GM21737 (cell line): ENCODE data around the gene ABTB1.

Source experiments
- ATAC-seq: cut with Tn5 transposase; IDR thresholded peaks from one replicate; pipeline ENCODE4 v1.9.1; 2021; ENCODE audit warnings: mild to moderate bottlenecking, moderate library complexity; ENCODE audit not compliant: unreplicated experiment

ABTB1 gene

DNA sequence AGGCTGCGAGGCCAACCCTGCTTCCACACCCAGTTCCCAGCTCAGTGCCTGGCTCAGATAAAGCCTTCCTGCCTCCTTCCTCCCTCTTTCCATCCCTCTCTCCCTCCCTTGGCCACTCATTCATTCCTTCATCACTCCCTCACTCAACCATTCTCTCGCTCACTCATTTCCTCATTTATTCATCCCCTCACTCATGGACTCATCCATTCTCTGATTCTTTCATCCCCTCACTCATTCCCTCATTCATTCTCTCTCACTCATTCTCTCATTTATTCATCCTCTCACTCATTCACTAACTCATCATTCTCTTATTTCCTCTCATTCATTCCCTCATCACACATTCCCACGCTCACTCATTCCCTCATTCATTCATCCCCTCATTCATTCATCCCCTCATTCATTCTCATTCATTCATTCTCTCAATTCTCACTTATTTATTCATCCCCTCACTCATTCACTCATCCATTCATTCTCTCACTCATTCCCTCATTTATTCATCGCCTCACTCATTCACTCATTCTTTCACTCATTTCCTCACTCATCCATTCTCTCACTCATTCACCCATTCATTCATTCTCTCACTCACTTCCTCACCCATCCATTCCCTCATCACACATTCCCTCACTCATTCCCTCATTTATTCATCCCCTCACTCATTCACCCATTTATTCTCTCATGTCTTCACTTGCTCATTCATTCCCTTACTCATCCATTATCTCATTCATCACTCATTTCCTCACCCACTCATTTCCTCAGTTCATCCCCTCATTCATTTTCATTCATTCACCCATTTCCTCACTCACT, 13.2 kb downstream of the ABTB1 start:
- ATAC-seq = no peak

DNA sequence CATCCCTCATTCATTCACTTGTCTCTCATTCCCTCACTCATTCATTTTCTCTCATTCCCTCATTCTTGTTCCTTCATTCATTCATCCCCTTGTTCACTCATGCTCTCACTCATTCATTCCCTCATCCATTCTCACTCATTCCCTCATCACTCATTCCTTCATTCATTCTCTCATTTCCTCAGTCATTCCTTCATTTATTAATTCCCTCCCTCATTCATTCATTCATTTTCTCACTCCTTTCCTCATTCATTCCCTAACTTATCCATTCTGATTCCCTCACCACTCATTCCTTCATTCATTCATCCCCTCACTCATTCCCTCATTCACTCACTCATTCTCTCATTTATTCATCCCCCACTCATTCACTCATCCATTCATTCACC, 13.8 kb downstream of the ABTB1 start:
- no peak for ATAC-seq

DNA sequence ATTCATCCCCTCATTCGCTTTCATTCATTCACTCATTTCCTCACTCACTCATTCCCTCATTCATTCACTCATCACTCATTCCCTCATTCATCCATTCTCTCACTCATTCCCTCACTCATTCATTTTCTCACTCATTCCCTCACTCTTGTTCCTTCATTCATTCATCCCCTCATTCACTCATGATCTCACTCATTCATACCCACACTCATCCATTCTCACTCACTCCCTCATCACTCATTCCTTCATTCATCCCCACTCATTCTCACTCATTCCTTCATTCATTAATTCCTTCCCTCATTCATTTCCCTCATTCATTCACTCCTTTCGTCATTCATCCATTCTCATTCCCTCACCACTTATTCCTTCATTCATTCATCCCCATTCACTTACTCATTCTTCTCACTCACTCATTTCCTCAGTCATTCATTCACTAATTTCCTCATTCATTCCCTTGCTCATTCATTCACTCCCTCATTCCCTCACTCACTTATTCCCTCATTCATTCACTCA, 14.5 kb downstream of the ABTB1 start:
- ATAC-seq = no peak

DNA sequence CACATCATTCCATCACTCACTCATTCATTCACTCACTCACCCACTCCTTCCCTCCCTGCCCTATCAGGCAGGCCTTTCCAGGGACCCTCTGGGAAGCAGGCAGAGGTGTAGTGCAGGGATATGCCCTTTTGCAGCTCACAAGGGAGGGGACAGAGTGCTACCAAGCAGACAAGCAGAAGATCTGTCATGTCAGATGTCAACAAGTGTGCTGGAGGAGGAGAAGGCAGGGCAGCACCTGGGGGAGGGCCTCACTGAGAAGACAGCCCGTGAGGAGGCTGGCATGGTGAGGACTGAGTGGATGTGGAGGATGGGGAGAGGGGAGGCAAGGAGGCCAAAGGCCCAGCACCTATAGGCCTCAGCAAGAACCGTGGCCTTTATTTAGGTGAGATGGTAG, 15.3 kb downstream of the ABTB1 start:
- ATAC-seq = no peak

DNA sequence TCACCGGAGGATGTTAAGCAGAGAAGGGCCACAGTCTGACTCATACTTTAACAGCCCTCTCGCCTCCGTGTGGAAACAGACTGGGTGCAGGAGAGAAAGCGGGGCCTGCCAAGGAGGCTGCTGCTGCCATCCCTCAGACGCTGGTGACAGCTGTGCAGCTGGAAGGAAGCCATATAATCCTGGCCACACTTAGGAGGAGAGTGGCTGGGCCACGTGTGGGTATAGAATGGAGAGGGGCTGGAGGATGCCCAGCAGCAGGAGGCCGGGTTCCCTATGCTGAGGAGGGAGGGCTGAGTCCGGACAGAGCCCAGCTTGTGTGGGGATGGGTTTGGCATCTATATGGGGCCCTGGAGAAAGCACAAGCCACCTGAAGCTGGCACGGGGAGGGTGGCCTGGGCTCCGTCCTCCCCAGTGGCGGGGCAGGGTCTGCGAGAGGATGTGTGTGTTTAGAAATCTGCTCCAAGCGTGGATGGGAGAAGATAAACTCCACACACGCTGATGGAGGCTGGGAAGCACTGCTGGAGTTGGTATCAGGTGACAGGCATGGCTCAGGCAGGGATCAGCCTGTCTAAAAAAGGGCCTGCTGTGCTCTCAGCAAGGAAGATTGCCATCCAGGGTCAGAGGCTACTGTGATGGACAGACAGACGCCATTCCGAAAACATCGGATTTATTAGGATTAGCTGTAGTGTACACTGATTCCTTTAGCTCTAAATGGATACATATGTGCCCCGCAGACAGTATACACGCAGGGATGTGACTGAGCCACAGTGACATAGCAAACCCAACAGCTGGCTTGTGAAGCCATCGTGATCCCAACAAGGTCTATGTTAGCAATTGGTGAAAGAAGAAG, 15.9 kb downstream of the ABTB1 start:
- ATAC-seq = no peak

DNA sequence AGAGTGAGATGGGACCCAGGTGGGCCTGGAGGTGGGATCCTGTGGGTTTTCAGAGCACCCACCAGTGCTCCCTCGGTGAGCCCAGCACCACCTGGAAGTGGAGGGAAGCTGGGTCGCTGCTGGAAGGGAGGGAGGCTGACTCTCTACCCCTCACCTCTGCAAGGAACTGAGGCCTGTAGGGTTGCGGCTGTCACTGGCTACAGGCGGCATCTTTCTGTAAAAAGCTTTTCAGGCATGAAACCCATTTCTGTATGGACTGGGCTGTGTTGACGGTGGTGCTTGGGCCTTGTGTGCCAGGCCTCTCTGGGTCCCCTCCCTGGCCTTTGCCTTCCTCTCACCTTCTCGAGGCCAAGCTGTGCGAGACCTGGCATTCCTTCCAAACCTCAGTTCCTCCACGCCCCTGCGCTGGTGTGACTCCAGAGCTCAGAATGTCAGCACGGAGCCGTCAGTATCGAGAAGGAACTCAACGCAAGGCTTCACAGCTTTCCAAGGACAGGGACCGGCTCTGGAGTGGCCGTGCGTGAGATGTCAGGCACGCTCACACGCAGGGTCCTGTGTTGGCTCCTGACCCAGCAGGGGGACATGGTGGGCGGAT, 16.6 kb downstream of the ABTB1 start:
- no peak for ATAC-seq

DNA sequence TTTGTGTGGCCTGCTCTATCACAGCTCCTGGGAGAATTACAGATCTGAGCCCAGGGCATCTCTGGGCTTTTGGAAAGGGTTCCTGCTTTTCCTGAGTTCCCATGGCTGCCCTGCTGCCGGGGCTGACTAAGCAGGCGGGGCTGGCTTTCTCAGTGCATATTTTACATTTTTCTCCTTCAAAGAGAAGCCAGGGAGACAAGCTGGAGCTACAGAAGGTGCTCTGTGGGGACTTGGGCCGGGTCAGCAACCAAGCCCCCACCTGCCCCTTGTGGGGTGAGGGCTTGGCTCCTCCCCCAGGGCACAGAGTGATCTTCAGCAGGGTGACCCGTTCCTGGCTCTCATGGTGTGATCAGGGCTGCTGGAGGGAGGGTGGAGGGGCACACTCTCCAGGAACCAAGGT, 17.4 kb downstream of the ABTB1 start:
- no peak for ATAC-seq

DNA sequence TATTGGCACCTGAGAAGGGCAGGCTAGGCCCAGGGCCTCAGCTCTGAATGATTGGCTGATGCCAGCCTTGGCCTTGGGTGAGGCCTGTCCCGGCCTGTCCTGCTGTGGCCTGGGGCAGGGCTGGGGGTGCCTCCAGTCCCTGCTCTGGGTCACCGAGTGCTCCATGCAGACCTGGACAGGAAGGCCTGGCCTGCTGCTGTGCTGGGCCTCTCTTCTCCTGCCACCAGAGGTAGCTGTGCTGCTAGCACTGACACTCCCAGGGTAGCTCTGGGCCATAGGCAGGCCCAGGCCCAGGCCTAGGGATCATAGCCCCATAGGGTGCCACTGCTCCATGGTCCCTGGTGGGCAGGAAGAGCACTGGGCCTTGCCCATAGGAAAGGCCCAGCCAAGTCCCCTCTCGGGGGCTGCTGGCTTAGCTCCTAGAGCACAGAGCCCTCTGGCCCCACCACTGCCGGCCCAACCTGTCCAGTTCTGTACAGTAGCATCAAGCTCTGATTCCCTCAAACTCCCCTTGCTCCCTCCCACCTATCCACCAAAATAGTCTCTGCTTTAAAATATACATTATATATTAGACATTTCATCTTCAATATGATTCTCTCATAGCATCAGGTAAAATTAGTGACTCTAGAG, 18.2 kb downstream of the ABTB1 start:
- ATAC-seq = no peak

DNA sequence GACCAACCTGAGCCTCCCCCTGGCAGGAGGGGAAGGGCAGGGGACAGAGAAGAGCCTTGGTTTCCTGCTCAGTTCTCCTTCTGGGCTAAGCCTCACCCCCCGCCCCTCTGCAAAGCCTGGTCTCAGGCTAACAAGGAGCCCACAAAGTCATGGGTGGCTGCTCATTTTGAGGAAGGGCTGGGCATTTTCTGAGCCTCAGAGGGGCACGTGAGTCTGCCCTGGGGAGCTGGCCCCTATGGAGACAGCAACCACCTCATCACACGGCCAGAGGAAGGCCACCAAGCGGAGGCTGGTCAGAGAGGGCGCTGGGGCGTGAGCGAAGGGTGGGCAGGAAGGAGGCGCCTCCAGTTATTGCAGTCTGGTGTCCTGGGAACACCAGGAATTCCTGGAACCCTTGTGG, 18.7 kb downstream of the ABTB1 start:
- ATAC-seq = no peak

DNA sequence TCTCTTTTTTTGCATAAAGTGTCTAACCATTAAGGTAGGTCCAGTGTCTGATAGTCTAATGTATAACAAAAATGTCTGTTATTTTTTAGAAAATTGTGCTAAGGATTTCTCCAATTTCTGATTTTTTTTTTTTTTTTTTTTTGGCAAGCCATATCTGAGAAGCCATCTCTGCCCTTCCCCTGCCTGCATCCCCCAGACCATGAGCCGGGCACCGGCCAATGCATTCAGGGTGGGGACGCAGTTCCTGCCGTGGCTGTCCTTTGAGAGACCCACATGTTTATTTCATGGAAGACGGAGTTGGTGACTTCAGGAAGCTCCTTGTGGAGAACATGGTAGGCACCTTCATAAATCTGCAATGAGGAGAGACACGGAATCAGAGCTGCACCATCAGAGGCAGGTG, 19.2 kb downstream of the ABTB1 start:
- ATAC-seq = no peak

DNA sequence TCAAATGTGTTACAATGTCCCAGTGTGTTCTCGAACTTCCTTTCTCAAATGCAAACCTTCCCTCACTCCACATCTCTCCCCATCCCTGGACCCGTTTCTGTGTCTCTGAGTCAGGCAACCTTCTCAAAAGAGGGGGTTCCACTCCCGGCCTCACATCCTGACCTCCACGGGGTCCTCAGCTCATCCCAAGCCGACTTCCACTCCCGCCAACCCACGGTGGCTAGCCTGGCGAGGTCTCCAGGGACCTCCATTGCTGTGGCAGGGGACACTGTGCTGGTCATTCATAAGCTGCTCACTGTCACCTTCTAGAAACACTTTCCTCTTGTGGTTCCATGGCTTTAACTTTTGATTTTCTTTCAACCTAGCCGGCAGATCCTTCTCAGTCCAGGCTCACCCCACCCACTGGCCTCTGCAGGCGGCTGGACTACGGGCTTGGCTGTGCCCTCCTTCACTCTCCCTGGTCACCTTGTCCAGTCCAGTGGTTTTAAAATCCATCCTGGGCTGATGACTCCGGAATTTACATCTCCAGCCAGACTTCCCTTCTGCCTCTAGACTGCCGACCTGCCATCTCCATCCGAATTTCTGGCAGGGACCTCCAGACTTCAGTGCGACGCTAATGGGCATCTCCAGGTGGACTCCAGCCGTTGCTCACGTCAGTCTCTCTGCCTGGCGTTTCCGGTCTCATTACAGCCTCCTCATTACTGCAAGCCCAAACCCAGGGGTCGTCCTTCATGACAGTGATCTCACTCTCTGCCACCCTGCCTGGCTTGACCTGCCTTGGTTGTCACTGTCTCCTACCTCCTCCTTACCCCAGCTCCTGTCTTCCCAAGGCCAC, 20.0 kb downstream of the ABTB1 start:
- ATAC-seq = no peak

DNA sequence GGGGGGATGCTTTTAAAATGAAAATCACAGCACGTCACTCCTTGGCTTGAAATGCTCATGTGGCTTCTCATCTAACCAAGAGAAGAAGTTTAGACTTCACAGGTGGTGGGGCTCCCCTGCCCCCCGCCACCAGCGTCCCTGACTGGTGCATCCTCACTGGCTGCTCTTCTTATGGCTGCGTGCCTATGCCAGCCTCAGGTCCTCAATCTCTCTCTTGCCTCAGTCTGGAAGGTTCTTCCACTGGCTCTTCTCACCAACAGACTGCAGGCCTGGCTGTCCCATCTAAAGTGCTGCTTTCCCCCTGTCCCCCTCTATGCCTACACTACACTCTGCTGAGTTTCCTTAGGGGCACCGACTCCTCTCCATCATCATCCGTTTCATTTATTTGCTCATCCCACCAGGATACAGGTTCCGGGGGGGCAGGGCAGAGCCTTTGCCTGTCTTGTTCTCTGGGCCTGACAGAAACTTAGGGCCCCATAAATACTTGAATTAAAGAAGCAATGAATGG, 20.6 kb downstream of the ABTB1 start:
- ATAC-seq = no peak

DNA sequence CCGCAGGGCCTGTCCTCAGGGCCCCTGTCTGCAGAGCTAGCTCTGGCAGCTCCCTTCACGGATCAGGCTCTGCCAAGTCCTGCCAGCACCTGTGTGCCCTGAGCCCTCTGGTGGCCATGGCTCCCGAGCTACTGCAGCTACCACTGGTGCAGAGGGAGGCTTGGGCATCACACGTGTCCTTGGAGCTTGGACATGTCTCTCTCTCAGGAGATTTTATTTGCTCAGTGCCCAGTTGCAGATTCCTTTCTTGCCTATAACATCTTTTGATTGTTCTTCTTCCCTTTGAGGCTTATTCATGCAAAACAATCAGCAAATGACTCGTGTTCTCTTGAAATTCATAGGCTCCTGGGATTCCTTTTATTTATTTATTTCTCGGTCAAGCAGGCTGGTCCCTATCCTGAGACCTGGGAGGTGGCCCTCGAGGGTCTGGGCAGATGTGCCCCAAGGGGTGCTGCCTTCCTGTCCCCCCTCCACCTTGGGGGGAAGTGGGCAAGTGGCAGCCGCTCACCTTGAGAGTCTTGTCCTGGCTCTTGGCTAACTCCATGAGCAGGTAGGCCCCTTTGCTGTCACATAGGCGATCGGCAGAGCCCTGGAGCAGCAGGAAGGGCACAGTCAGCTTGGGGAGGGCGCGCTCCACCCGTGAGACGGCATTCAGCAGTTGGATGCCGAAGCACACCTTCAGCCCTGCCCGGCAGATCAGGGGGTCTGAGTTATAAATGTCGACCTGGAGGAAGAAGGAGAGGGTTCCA, 21.9 kb downstream of the ABTB1 start:
- ATAC-seq = no peak

DNA sequence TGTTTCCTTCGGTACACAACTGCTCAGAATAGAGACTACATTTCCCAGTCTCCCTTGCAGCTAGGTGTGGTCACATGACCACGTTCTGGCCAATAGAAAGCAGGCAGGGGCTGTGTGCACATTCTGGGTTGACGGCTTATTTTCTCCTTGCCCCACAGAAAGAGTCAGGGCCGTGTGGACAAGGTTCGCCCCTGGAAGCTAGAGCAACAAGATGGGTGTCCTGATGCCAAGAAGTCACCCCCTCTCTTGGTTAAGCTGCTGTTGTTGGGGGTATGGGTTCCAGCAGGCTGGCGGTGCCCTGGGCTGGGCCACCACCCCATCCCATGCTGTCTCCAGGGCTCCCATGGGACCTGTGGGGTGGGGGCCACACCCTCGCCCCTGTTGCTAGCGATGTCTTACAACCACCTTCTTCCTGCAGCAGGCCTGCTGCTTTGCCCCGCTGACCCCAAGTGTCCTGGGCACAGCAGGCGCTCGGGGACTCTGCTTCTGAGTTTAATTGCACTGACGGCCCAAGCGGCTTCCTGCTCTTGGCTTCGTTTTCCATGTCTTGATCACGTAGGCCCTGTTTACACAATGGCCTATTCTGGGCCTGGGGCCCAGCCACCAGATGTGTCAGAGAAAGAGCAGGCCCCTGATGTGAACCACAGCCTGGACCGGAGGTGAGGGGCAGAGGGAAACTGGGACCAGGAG, 24.9 kb downstream of the ABTB1 start:
- peak; percentile 63 for ATAC-seq

DNA sequence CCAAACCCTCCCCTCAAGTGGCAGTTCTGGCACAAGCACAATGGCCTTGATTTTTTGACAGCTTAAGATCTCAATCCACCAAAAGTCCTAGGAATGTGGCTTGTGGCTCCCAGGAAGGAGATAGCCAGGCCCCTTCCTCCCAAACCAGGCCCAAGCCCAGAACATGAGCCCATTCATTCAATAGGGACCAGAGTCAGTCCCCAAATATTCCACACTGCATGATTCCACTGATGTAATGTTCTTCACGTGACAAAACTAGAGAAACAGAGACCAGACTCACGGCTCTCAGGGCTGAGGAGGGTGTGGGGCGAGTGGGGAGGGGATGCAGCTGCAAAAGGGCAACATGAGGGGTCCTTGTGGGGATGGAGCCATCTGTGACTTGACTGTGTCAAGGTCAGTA, 25.5 kb downstream of the ABTB1 start:
- ATAC-seq = no peak

DNA sequence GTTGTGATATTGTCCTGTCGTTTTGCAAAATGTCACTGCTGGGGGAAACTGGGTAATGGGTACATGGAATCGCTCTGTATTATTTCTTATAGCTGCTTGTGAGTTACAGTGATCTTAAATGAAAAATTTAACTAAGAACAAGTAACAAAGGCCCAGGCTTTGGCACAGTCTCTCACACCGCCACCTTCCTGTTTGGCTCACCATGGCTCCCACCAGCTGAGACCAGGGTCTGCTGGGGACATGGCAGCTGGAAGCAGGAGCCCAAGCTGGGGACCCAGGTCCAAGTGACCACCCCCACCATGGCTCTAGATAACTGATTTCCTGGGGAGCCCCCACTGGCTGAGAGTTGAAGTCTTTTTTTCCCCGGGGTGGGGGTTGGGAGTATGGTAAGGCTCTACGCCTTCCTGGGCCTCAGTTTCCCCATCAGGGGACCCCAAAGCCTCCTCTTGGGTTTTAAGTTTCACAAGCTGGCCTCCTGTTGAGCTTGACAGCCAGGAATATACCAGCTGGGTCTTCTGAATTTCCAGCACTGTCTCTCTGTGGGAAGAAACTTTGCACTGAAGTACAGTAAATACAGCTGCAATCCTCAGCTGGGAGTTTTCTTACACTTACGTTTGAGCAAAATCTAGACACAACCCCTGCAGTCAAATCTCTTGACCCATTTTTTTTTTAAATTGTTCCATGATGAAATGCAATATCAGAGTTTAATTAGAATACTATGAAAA, 26.1 kb downstream of the ABTB1 start:
- ATAC-seq = no peak

DNA sequence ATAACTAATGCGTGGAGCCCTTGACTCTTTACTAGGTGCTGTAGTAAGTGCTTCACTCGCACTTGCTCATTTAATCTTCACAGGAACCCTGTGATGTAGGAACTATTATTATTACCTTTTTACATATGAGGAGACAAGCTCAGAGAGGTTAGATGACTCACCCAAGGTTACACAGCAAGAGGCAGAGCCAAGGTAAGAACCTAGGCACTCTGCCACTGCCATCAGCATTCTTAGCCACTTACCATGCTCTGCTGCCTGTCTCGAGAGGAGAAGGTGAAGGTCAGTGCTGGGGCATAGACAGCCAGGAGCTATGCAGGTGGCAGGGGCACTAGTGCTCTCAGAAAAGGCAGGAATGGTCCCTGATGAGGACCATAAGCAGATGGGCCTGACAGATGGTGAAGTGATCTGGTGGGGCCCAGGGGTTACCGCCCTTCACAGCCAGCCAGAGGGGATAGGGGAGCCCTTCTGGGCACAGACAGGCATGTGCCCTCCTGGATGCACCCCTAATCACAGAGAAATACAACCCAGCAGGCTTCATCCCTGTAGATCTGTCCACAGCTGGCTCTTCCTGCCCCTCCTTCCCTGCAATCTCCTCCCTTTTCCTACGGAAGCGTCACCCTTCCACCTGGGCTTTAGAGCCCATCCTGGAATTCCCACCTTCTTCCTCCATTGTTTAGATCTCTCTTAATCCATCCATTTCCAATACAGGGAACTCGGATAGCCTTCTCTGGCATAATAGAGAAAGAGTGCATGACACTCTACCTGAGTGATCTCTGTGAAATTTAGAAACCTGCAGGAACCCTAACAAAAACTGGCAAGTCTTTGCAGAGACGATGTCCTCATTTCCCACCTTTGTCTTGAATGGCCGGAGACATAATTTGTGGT, 26.9 kb downstream of the ABTB1 start:
- no peak for ATAC-seq
